Fibroblast of villous mesenchyme (primary cell): ENCODE measurements around the gene TUB. TPM values are rescaled to one million over a fixed set of nuclear protein-coding genes. Genes with fewer than 3 reads are reported as not detected.

ENCODE experiments used
- DNase-seq: peaks from one replicate; pipeline ENCODE4 v3.0.0-alpha.2; 2010; ENCODE audit warnings: low read depth
- H3K4me3 ChIP-seq: 2 replicates; pipeline ENCODE4 v1.5.1; 2011; ENCODE audit warnings: low read depth, mild to moderate bottlenecking, low read length
- CTCF ChIP-seq: IDR thresholded peaks from 2 replicates; pipeline ENCODE4 v1.5.1; 2012; ENCODE audit warnings: low read depth, mild to moderate bottlenecking, low read length; ENCODE audit not compliant: insufficient read depth
- total RNA-seq: library from RNA; depleted of rRNA; stranded (reverse); fragments of >200 nt; gene quantifications from 2 replicates; pipeline ENCODE4 v1.2.3, GENCODE V29; 2012

TUB gene
- total RNA-seq, 1 donor = 5.2 TPM

- no peak for TF ChIP-seq CTCF
- DNase-seq = no peak
Measured at GRCh38 chr11:8109675-8110074, 28.7 kb downstream of the TUB start.

GRCh38 chr11:8110396-8110795 is 29.4 kb downstream of the TUB start:
- no peak overlapping the region for H3K4me3 ChIP-seq
- no peak for DNase-seq
- no peak for TF ChIP-seq CTCF

More at GRCh38 chr11:8109675-8110074, 28.7 kb downstream of the TUB start:
- no peak overlapping the region for H3K4me3 ChIP-seq

- no peak overlapping the region for H3K4me3 ChIP-seq
- DNase-seq = no peak
- no peak for TF ChIP-seq CTCF
Measured at GRCh38 chr11:8111636-8112035, 30.6 kb downstream of the TUB start.

GRCh38 chr11:8122173-8122764 is 41.3 kb downstream of the TUB start:
- DNase-seq = no peak
- TF ChIP-seq CTCF = no peak
- no peak overlapping the region for H3K4me3 ChIP-seq

- TF ChIP-seq CTCF = no peak
- DNase-seq = no peak
- H3K4me3 ChIP-seq = no peak overlapping the region
Measured at GRCh38 chr11:8126649-8127289, 45.8 kb downstream of the TUB start.

- DNase-seq = no peak
- H3K4me3 ChIP-seq = no peak overlapping the region
- no peak for TF ChIP-seq CTCF
Measured at GRCh38 chr11:8127447-8127846, 46.4 kb downstream of the TUB start.

GRCh38 chr11:8138526-8138925 is 57.5 kb downstream of the TUB start:
- TF ChIP-seq CTCF = no peak
- no peak overlapping the region for H3K4me3 ChIP-seq
- no peak for DNase-seq
